ENCODE measurements around the gene KCNK4. TPM values are rescaled to one million over a fixed set of nuclear protein-coding genes. Genes with fewer than 3 reads are reported as not detected.

KCNK4 gene
- total and polyA plus RNA-seq, 2 donors (not counting 3 experiments of a cell fraction or from before 2014, with no cell fraction given), result 0.06 to 0.44 TPM

DNA sequence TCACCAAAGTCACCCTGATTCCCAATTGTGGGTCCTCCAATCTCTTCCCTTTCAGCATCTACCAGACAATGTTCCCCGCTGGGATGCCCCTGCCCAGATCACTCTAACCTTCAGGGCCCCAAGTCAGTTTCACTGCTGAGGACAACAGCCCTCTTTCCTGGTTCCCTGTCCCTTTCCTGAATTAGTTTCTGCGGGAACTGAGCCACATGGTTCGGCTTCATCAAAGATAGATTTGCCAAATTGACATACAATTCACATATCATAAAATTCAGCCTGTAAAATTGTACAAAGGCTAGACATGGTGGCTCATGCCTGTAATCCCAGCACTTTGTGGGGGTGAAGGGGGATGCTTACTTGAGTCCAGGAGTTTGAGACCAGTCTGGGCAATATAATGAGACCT is 36.9 kb downstream of the KCNK4 start:
- TF ChIP-seq POLR2AphosphoS5 (IDR thresholded peaks at IDR 0.05; ENCODE audit: insufficient read depth, low read depth, low read length) (no peak), MYC (IDR thresholded peaks at IDR 0.05; ENCODE audit: low read depth, low read length) (no peak), JUN (IDR thresholded peaks at IDR 0.05; ENCODE audit: borderline replicate concordance, insufficient read depth, insufficient read length, low read depth) (no peak), GATA2 (IDR thresholded peaks at IDR 0.05; ENCODE audit: insufficient read depth, insufficient read length, low read depth, low read length) (no peak), POLR2A (IDR thresholded peaks at IDR 0.05; ENCODE audit: low read depth, low read length) (no peak), FOS (IDR thresholded peaks at IDR 0.05; ENCODE audit: borderline replicate concordance, insufficient read depth, low read length) (no peak), EZH2 (IDR thresholded peaks at IDR 0.05; ENCODE audit: borderline replicate concordance, low read depth, low read length, severe bottlenecking) (no peak)
- TF ChIP-seq, protein P1, sequence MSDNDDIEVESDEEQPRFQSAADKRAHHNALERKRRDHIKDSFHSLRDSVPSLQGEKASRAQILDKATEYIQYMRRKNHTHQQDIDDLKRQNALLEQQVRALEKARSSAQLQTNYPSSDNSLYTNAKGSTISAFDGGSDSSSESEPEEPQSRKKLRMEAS (IDR thresholded peaks at IDR 0.05; ENCODE audit: insufficient read depth, insufficient read length), result no peak
- TF ChIP-seq, protein P2, sequence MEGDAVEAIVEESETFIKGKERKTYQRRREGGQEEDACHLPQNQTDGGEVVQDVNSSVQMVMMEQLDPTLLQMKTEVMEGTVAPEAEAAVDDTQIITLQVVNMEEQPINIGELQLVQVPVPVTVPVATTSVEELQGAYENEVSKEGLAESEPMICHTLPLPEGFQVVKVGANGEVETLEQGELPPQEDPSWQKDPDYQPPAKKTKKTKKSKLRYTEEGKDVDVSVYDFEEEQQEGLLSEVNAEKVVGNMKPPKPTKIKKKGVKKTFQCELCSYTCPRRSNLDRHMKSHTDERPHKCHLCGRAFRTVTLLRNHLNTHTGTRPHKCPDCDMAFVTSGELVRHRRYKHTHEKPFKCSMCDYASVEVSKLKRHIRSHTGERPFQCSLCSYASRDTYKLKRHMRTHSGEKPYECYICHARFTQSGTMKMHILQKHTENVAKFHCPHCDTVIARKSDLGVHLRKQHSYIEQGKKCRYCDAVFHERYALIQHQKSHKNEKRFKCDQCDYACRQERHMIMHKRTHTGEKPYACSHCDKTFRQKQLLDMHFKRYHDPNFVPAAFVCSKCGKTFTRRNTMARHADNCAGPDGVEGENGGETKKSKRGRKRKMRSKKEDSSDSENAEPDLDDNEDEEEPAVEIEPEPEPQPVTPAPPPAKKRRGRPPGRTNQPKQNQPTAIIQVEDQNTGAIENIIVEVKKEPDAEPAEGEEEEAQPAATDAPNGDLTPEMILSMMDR (IDR thresholded peaks at IDR 0.05; ENCODE audit: extremely low read depth in 1 of 2, insufficient read depth in 1 of 2, low read depth in 1 of 2, low read length in 2 of 2), result no peak
- Histone ChIP-seq H3K27me3 (ENCODE audit: control insufficient read depth in 2 of 2, insufficient read depth in 2 of 2, low read length in 2 of 2) (no peaks in the 10 kb centered on the region), H3K4me2 (ENCODE audit: insufficient read depth, low read length) (no peak overlapping the region), H3K4me3 (replicated peaks in 1 of 3; ENCODE audit: insufficient read depth in 1 of 3, low read depth in 1 of 3, low read length in 3 of 3) (no peak overlapping the region), H3K9me1 (replicated peaks; ENCODE audit: control insufficient read depth, extremely low read depth, insufficient read depth, low read length) (no peaks in the 10 kb centered on the region), H4K20me1 (replicated peaks; ENCODE audit: control insufficient read depth, extremely low read depth, insufficient read depth, low read length) (no peaks in the 10 kb centered on the region), H2AFZ (ENCODE audit: low read depth, low read length) (no peak overlapping the region), H3K9me3 (replicated peaks; ENCODE audit: control insufficient read depth, insufficient read depth, low read length) (no peaks in the 10 kb centered on the region), H3K79me2 (ENCODE audit: control insufficient read depth, insufficient read depth, low read length) (no peaks in the 10 kb centered on the region), H3K9ac (replicated peaks; ENCODE audit: extremely low read depth, insufficient read depth, low read length) (no peak overlapping the region), H3K4me1 (ENCODE audit: control insufficient read depth, extremely low read depth, insufficient read depth, low read length) (peaks cover 3% of the 10 kb centered on the region), H3K27ac (ENCODE audit: insufficient read depth, low read depth, low read length) (no peak overlapping the region), H3K36me3 (ENCODE audit: control insufficient read depth in 2 of 2, extremely low read depth in 1 of 2, insufficient read depth in 2 of 2, low read length in 2 of 2) (no peaks in the 10 kb centered on the region)
- intact Hi-C loops (cut with micrococcal nuclease), result no loop called here
- no TSS peak for BruUV-seq (replicated peaks)
- POLR2A ChIA-PET, result no interaction called here
- CTCF ChIA-PET, result interaction anchor here (1.8 kb wide), 1 partner anchor 10 kb away, joined by 8 read pairs; the partner anchor contains the start of gene PRDX5
- dilution Hi-C loops (cut with MboI; ENCODE audit: extremely low pct_ligation_motif_present, low sequenced_read_pairs), result no loop called here
- no peak for DNase-seq (ENCODE audit: low read depth, low spot score)
- FAIRE-seq, result no peak

All from endothelial cell of umbilical vein (primary cell).